ENCODE measurements around the gene DLGAP1.

DNA sequence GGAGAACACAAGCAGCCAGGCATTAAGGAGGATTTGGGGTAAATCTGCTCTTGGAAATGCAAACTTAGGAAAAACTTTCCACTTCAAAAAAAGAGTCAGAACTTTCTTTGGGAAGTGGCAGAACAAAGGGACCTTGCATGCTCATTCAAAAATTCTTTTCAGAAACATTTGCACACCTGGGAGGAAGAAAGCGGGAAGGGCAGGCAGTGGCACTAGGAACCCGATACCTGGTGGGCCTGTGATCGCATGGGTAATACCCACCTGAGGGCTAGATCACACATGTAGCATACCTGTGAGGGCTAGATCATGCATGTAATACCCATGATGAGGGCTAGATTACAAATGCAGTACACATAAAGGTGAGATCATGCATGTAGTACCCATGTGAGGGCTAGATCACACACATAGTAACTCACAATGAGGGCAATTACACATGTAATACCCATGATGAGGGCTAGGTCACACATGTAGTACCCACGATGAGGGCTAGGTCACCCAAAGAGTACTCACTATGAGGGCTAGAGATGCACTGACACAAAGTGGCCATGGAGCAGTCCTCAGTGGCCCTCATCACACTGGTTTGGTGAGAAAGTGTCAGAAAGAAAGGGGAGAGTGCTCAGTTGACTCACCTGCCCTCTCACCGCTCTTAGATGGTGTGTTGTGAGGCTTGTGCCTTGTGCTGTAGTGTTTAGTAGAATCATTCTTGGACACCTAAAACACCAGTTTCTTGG lies 212.5 kb downstream of the DLGAP1 start:
- TF ChIP-seq CHD2 (IDR thresholded peaks at IDR 0.05; ENCODE audit: borderline replicate concordance, low read depth, low read length), result no peak
- no peak for TF ChIP-seq RAD21 (IDR thresholded peaks at IDR 0.05; ENCODE audit: insufficient read depth, low read depth, low read length)
- no peak for TF ChIP-seq POLR2A (IDR thresholded peaks at IDR 0.05; ENCODE audit: low read depth, low read length)
- TF ChIP-seq, protein P1, sequence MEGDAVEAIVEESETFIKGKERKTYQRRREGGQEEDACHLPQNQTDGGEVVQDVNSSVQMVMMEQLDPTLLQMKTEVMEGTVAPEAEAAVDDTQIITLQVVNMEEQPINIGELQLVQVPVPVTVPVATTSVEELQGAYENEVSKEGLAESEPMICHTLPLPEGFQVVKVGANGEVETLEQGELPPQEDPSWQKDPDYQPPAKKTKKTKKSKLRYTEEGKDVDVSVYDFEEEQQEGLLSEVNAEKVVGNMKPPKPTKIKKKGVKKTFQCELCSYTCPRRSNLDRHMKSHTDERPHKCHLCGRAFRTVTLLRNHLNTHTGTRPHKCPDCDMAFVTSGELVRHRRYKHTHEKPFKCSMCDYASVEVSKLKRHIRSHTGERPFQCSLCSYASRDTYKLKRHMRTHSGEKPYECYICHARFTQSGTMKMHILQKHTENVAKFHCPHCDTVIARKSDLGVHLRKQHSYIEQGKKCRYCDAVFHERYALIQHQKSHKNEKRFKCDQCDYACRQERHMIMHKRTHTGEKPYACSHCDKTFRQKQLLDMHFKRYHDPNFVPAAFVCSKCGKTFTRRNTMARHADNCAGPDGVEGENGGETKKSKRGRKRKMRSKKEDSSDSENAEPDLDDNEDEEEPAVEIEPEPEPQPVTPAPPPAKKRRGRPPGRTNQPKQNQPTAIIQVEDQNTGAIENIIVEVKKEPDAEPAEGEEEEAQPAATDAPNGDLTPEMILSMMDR (IDR thresholded peaks at IDR 0.05 in 2 of 3, conservative IDR thresholded peaks at IDR 0.05 in 1 of 3; ENCODE audit: control insufficient read depth in 2 of 3, extremely low read depth in 1 of 3, insufficient read depth in 1 of 3, low read depth in 3 of 3, low read length in 3 of 3), result no peak
- TF ChIP-seq MXI1 (IDR thresholded peaks at IDR 0.05; ENCODE audit: low read depth, low read length), result no peak
- TF ChIP-seq ZNF384 (IDR thresholded peaks at IDR 0.05; ENCODE audit: borderline replicate concordance, low read depth, low read length), result no peak
- TF ChIP-seq LARP7 (IDR thresholded peaks at IDR 0.05), result no peak
- TF ChIP-seq ATF7 (IDR thresholded peaks at IDR 0.05; ENCODE audit: low read depth), result no peak
- TF ChIP-seq, protein P2, sequence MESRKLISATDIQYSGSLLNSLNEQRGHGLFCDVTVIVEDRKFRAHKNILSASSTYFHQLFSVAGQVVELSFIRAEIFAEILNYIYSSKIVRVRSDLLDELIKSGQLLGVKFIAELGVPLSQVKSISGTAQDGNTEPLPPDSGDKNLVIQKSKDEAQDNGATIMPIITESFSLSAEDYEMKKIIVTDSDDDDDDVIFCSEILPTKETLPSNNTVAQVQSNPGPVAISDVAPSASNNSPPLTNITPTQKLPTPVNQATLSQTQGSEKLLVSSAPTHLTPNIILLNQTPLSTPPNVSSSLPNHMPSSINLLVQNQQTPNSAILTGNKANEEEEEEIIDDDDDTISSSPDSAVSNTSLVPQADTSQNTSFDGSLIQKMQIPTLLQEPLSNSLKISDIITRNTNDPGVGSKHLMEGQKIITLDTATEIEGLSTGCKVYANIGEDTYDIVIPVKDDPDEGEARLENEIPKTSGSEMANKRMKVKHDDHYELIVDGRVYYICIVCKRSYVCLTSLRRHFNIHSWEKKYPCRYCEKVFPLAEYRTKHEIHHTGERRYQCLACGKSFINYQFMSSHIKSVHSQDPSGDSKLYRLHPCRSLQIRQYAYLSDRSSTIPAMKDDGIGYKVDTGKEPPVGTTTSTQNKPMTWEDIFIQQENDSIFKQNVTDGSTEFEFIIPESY (IDR thresholded peaks at IDR 0.05), result no peak
- no peak for TF ChIP-seq HCFC1 (IDR thresholded peaks at IDR 0.05; ENCODE audit: low read length)
- TF ChIP-seq HDAC6 (IDR thresholded peaks at IDR 0.05; ENCODE audit: unreplicated experiment), result no peak
- no peak for TF ChIP-seq EGR1 (IDR thresholded peaks at IDR 0.05; ENCODE audit: borderline replicate concordance in 1 of 2, low read depth in 2 of 2, low read length in 2 of 2)
- no peak for TF ChIP-seq NR2C2 (IDR thresholded peaks at IDR 0.05; ENCODE audit: borderline replicate concordance, control insufficient read depth, insufficient read length, low read depth)
